Measurements from ENCODE around the gene OR9Q1.

OR9Q1 gene

GRCh38 chr11:58039589-58039988 is 15.9 kb downstream of the OR9Q1 start:
- DNase-seq, result no peak

- DNase-seq, result no peak
Observed at GRCh38 chr11:58043379-58043778, 19.7 kb downstream of the OR9Q1 start.

- DNase-seq, result no peak
Observed at GRCh38 chr11:58046231-58046630, 22.6 kb downstream of the OR9Q1 start.

GRCh38 chr11:58047818-58048217 is 24.1 kb downstream of the OR9Q1 start:
- DNase-seq, result no peak

- DNase-seq, result no peak
Observed at GRCh38 chr11:58055806-58056401, 32.2 kb downstream of the OR9Q1 start.

- no peak for DNase-seq
Observed at GRCh38 chr11:58057481-58057880, 33.8 kb downstream of the OR9Q1 start.

GRCh38 chr11:58058276-58059006 is 34.8 kb downstream of the OR9Q1 start:
- no peak for DNase-seq

GRCh38 chr11:58059007-58059350 is 35.3 kb downstream of the OR9Q1 start:
- no peak for DNase-seq

- DNase-seq, result no peak
Observed at GRCh38 chr11:58060535-58060934, 36.9 kb downstream of the OR9Q1 start.

GRCh38 chr11:58060939-58061672 is 37.4 kb downstream of the OR9Q1 start:
- no peak for DNase-seq

GRCh38 chr11:58061813-58062212 is 38.1 kb downstream of the OR9Q1 start:
- DNase-seq, result no peak

GRCh38 chr11:58067685-58068084 is 44.0 kb downstream of the OR9Q1 start:
- DNase-seq, result no peak

GRCh38 chr11:58068655-58069054 is 45.0 kb downstream of the OR9Q1 start:
- DNase-seq, result no peak

- DNase-seq, result no peak
Observed at GRCh38 chr11:58070585-58070984, 46.9 kb downstream of the OR9Q1 start.

- no peak for DNase-seq
Observed at GRCh38 chr11:58075781-58076180, 52.1 kb downstream of the OR9Q1 start.

- DNase-seq, result no peak
Observed at GRCh38 chr11:58086528-58086927, 62.8 kb downstream of the OR9Q1 start.

GRCh38 chr11:58097437-58097836 is 73.8 kb downstream of the OR9Q1 start:
- no peak for DNase-seq

GRCh38 chr11:58121096-58121495 is 97.4 kb downstream of the OR9Q1 start:
- DNase-seq, result no peak

- DNase-seq, result no peak
Observed at GRCh38 chr11:58125469-58125868, 101.8 kb downstream of the OR9Q1 start, which contains the start of gene OR9I1. OR9I1 (minus strand) TSS chr11:58125530; CDS start chr11:58119444, 6,086 bp downstream.

- no peak for DNase-seq
Observed at GRCh38 chr11:58127350-58127749, 103.7 kb downstream of the OR9Q1 start.

- DNase-seq, result no peak
Observed at GRCh38 chr11:58133309-58134076, 109.8 kb downstream of the OR9Q1 start.

GRCh38 chr11:58134151-58134550 is 110.5 kb downstream of the OR9Q1 start:
- no peak for DNase-seq

- no peak for DNase-seq
Observed at GRCh38 chr11:58135171-58135570, 111.5 kb downstream of the OR9Q1 start.

All from NCI-H2171 (cell line).